GM12878 (cell line): ENCODE measurements around the gene CD34. TPM values are rescaled to one million over a fixed set of nuclear protein-coding genes. Genes with fewer than 3 reads are reported as not detected.
"Not testable (repeated sequence)": the region's sequence is repeated elsewhere in the genome, so short reads cannot be mapped to it uniquely, and the experiment has no call there.

ENCODE experiments used
- ATAC-seq: fragments of 200-7000 bp; cut with Tn5 transposase; 3 replicates; pipeline ENCODE4 v1.9.1; 2020; ENCODE audit warnings: mild to moderate bottlenecking, moderate library complexity
- BruUV-seq: library from RNA; stranded (reverse); fragments of 400-500 nt; replicated peaks from 2 replicates; lab custom pipeline; 2021; lab: Mats Ljungman, UMichigan
- CTCF ChIA-PET: fragments of 300-600 bp; sonication (Branson Sonifier 250); formaldehyde crosslinking; extraction: SDS; loops from one replicate; lab custom pipeline; 2021; ENCODE audit warnings: inconsistent platforms; lab: Yijun Ruan, JAX
- POLR2A ChIA-PET: fragments of 350-600 bp; formaldehyde crosslinking; extraction: SDS; loops from one replicate; lab custom pipeline; 2021; ENCODE audit warnings: inconsistent platforms; lab: Charles Lee
- RAD21 ChIA-PET: fragments of 300-600 bp; sonication (Branson Sonifier 250); formaldehyde crosslinking; loops from one replicate; lab custom pipeline; 2023; ENCODE audit warnings: antibody characterized with exemption; ENCODE audit not compliant: unreplicated experiment; lab: Charles Lee
- SMC1A ChIA-PET: fragments of 300-600 bp; sonication (Branson Sonifier 250); formaldehyde crosslinking; loops from one replicate; lab custom pipeline; 2023; ENCODE audit not compliant: unreplicated experiment, uncharacterized antibody; lab: Charles Lee
- DNase-seq: peaks from one replicate; pipeline ENCODE4 v3.0.0-alpha.2; 2011; ENCODE audit warnings: low read depth, low spot score
- FAIRE-seq: peaks from 3 replicates; lab custom pipeline; 2011; peaks lifted over from hg19 to GRCh38; lab: Jason Lieb, UNC
- H2AFZ ChIP-seq: 2 replicates; pipeline ENCODE4 v1.6.0; 2011; ENCODE audit warnings: low read depth, low read length, control low read depth; ENCODE audit not compliant: control insufficient read depth
- H3K27ac ChIP-seq: 2 replicates; pipeline ENCODE4 v1.5.1; 2011; ENCODE audit warnings: control low read depth; ENCODE audit not compliant: control insufficient read depth, insufficient read depth
- H3K27me3 ChIP-seq, 2 experiments: replicated peaks in 1 of 2; 2 replicates each; pipeline versions ENCODE4 v1.6.0 to v1.6.1; 2011; ENCODE audit warnings: low read length in 1 of 2; ENCODE audit not compliant: control insufficient read depth in 2 of 2, insufficient read depth in 2 of 2
- H3K36me3 ChIP-seq, 2 experiments: 2 replicates each; pipeline ENCODE4 v1.5.1; 2011; ENCODE audit warnings: low read length in 1 of 2; ENCODE audit not compliant: control insufficient read depth in 2 of 2, insufficient read depth in 2 of 2
- H3K4me1 ChIP-seq: 2 replicates; pipeline ENCODE4 v1.6.1; 2011; ENCODE audit warnings: mild to moderate bottlenecking, low read length, moderate library complexity, mixed read lengths; ENCODE audit not compliant: control insufficient read depth, insufficient read depth
- H3K4me2 ChIP-seq: 2 replicates; pipeline ENCODE4 v1.6.0; 2011; ENCODE audit warnings: control low read depth; ENCODE audit not compliant: control insufficient read depth, insufficient read depth
- H3K4me3 ChIP-seq: fragments of 200-600 bp; sonication (generic); 2 replicates; pipeline ENCODE4 v1.5.1; 2016
- H3K79me2 ChIP-seq: 2 replicates; pipeline ENCODE4 v1.6.0; 2011; ENCODE audit warnings: low read length; ENCODE audit not compliant: control insufficient read depth, insufficient read depth
- H3K9ac ChIP-seq: 2 replicates; pipeline ENCODE4 v1.8.0; 2011; ENCODE audit warnings: low read length, control low read depth, mixed read lengths; ENCODE audit not compliant: control insufficient read depth, insufficient read depth
- H3K9me3 ChIP-seq: replicated peaks from 3 replicates; pipeline ENCODE4 v1.5.1; 2011; ENCODE audit warnings: mild to moderate bottlenecking, low read length; ENCODE audit not compliant: control insufficient read depth, insufficient read depth
- H4K20me1 ChIP-seq: 2 replicates; pipeline ENCODE4 v1.6.0; 2011; ENCODE audit not compliant: control insufficient read depth, insufficient read depth
- CREM ChIP-seq: IDR thresholded peaks from 2 replicates; pipeline ENCODE4 v1.6.1; 2014; ENCODE audit warnings: antibody characterized with exemption, low read depth
- EP300 ChIP-seq, 2 experiments: fragments of 150-350 bp in 1 of 2; IDR thresholded peaks; 2 replicates each; pipeline ENCODE4 v1.6.1; 2011 to 2012; ENCODE audit warnings: low read depth in 2 of 2, low read length in 2 of 2, borderline replicate concordance in 1 of 2, improper control_type of control experiment in 1 of 2, inconsistent platforms in 1 of 2; ENCODE audit not compliant: control insufficient read depth in 1 of 2
- IKZF2 ChIP-seq, 2 experiments: fragments of 450-650 bp; IDR thresholded peaks; 2 replicates each; pipeline ENCODE4 v1.6.1; 2017; ENCODE audit warnings: mild to moderate bottlenecking in 2 of 2, moderate library complexity in 2 of 2
- MEF2A ChIP-seq: IDR thresholded peaks from 2 replicates; pipeline ENCODE4 v1.6.1; 2011; ENCODE audit warnings: low read depth, mild to moderate bottlenecking, low read length, moderate library complexity; ENCODE audit not compliant: insufficient read depth
- MEF2B ChIP-seq: fragments of 450-650 bp; IDR thresholded peaks from 2 replicates; pipeline ENCODE4 v1.6.1; 2018; ENCODE audit warnings: mild to moderate bottlenecking, moderate library complexity; ENCODE audit not compliant: partially characterized antibody, poor library complexity, severe bottlenecking
- NR2F1 ChIP-seq: fragments of 450-650 bp; conservative IDR thresholded peaks from 2 replicates; pipeline ENCODE4 v1.6.1; 2017; ENCODE audit warnings: mild to moderate bottlenecking
- WGBS: methylation state at CpG from one replicate; pipeline ENCODE4 v1.1.6; 2016; ENCODE audit warnings: low lambda C conversion rate; ENCODE audit not compliant: insufficient replicate concordance, insufficient coverage; ENCODE audit errors: missing lambda C conversion rate; 5-methylcytosine and 5-hydroxymethylcytosine counted together
- in situ Hi-C: fragments of 300-500 bp; cut with MboI; formaldehyde crosslinking; loops from 9 replicates; pipeline ENCODE4 v1.14.3; 2018; ENCODE audit warnings: mixed read lengths
- intact Hi-C: fragments of 100-400 bp; cut with micrococcal nuclease; formaldehyde crosslinking; loops from one replicate; pipeline ENCODE4 v1.14.2; 2022; ENCODE audit not compliant: unreplicated experiment
- polyA plus RNA-seq, 11 experiments: library from polyadenylated mRNA; depleted of rRNA in 4 of 11; unstranded in 6 of 11; stranded (reverse) in 5 of 11; fragments of >200 nt; fragmentation: Nextera tagmentation in 4 of 11; fragmentation: Illumina TruSeq in 1 of 11; extraction: Ambion mirVana in 4 of 11; extraction: Trizol in 1 of 11; gene quantifications; 1 replicate in 1 of 11; 2 replicates in 10 of 11; pipeline versions ENCODE4 v1.2.1 to v1.2.3, GENCODE V29; 2011 to 2016; ENCODE audit warnings: inconsistent platforms in 2 of 11, missing spikeins in 2 of 11, low read depth in 1 of 11
- total RNA-seq, 4 experiments: library from RNA; depleted of rRNA in 3 of 4; stranded (reverse); fragments of >200 nt in 3 of 4; fragmentation: Illumina TruSeq in 1 of 4; extraction: Trizol in 1 of 4; gene quantifications; 2 replicates each; pipeline versions ENCODE4 v1.2.1 to v1.2.3, GENCODE V29; 2013 to 2021
- TF ChIP-seq, protein P1 (sequence below): fragments of 450-650 bp; IDR thresholded peaks from 2 replicates; pipeline ENCODE4 v1.6.1; 2017; ENCODE audit warnings: mild to moderate bottlenecking, low read depth, inconsistent platforms; ENCODE audit not compliant: poor library complexity, severe bottlenecking

The CD34 gene
- total and polyA plus RNA-seq, 10 of the 15 experiments (the other 5 are each of a cell fraction or from before 2014, with no cell fraction given): under 0.01 to 0.08 (median 0.02) TPM; not detected in 6

GRCh38 chr1:207942337-207942741, 31.4 kb upstream of the CD34 start:
- H3K4me1 ChIP-seq, FAIRE-seq, H3K27me3 ChIP-seq, H3K27ac ChIP-seq, BruUV-seq, H3K4me3 ChIP-seq, in situ Hi-C loops, H4K20me1 ChIP-seq, H3K9ac ChIP-seq, H2AFZ ChIP-seq, H3K79me2 ChIP-seq, intact Hi-C loops, H3K9me3 ChIP-seq, H3K36me3 ChIP-seq: not testable (repeated sequence)
- TF ChIP-seq NR2F1 (0 out of 2 replicates have a peak, but pooled peaks have one; percentile 22), EP300 (IDR thresholded peaks at IDR 0.05; ENCODE audit: borderline replicate concordance in 1 of 2, control insufficient read depth in 1 of 2, low read depth in 2 of 2, low read length in 2 of 2) (peak; percentile 34 to 51; a peak in 2 of 4 replicates), CREM (peak; percentile 21; the same call in 1 of the 2 replicates), IKZF2 (IDR thresholded peaks at IDR 0.05) (peak; percentile 23 to 26; a peak in 1 of 4 replicates), MEF2A (peak; percentile 84), MEF2B (peak; percentile 80)
- TF ChIP-seq, protein P1, sequence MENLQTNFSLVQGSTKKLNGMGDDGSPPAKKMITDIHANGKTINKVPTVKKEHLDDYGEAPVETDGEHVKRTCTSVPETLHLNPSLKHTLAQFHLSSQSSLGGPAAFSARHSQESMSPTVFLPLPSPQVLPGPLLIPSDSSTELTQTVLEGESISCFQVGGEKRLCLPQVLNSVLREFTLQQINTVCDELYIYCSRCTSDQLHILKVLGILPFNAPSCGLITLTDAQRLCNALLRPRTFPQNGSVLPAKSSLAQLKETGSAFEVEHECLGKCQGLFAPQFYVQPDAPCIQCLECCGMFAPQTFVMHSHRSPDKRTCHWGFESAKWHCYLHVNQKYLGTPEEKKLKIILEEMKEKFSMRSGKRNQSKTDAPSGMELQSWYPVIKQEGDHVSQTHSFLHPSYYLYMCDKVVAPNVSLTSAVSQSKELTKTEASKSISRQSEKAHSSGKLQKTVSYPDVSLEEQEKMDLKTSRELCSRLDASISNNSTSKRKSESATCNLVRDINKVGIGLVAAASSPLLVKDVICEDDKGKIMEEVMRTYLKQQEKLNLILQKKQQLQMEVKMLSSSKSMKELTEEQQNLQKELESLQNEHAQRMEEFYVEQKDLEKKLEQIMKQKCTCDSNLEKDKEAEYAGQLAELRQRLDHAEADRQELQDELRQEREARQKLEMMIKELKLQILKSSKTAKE: peak; percentile 72
- ChIA-PET CTCF (interaction anchor here (1.2 to 3.9 kb wide), 5 partner anchors 11 to 57 kb away, joined by 3 to 20 read pairs (median 6); no protein-coding TSS in a partner anchor), POLR2A (interaction anchor here (0.6 to 1.5 kb wide), 3 partner anchors 21 to 120 kb away, joined by 3 to 7 read pairs (median 3); no protein-coding TSS in a partner anchor), RAD21 (interaction anchor here (1.3 to 2.0 kb wide), 4 partner anchors 21 to 117 kb away, joined by 3 to 8 read pairs (median 4); no protein-coding TSS in a partner anchor), SMC1A (interaction anchor here (0.8 to 3.1 kb wide), 5 partner anchors 11 to 66 kb away, joined by 3 to 10 read pairs (median 4); no protein-coding TSS in a partner anchor)
- DNase-seq (peak; percentile 13), ATAC-seq (peak; percentile 93)
- H3K4me2 ChIP-seq: peak overlapping the region; percentile 22; the same call in 1 of the 2 replicates
- 5% methylated on average over 14 of the region's 14 CpGs for WGBS
